Measurements from ENCODE around the gene TRPV5. TPM values are rescaled to one million over a fixed set of nuclear protein-coding genes. Genes with fewer than 3 reads are reported as not detected.
A peak's percentile ranks its signal among the peaks of the same experiment; 100 is the strongest.
"Not testable (repeated sequence)": the region's sequence is repeated elsewhere in the genome, so short reads cannot be mapped to it uniquely, and the experiment has no call there.

TRPV5 gene
- 0.03 TPM for polyA plus RNA-seq (2013, experiment 1 of 2)
- 0.03 TPM for polyA plus RNA-seq (2013, experiment 2 of 2)

- H4K91ac ChIP-seq (ENCODE audit: low read depth, low read length, poor library complexity), result no peak within 1 kb of the TSS
- no peak within 1 kb of the TSS for H3K23ac ChIP-seq (ENCODE audit: low read depth, low read length, poor library complexity)
- H3K79me1 ChIP-seq (ENCODE audit: low read depth, low read length), result no peaks in the 10 kb centered on the region
- peak within 1 kb of the TSS; percentile 11 for H3K18ac ChIP-seq (ENCODE audit: low read length)
- no peak within 1 kb of the TSS for H2AK5ac ChIP-seq (ENCODE audit: low read depth, low read length)
- no peak within 1 kb of the TSS for H4K8ac ChIP-seq (ENCODE audit: low read depth, low read length)
- no peak within 1 kb of the TSS for H3K4ac ChIP-seq (ENCODE audit: low read length)
- H2BK120ac ChIP-seq (ENCODE audit: low read depth, low read length), result no peak within 1 kb of the TSS
- H3K9ac ChIP-seq (ENCODE audit: low read depth, low read length, poor library complexity), result no peak within 1 kb of the TSS
- no peak within 1 kb of the TSS for H3K4me2 ChIP-seq (ENCODE audit: insufficient read depth, low read length, poor library complexity, severe bottlenecking)
- no peak within 1 kb of the TSS for H3K27ac ChIP-seq (replicated peaks; ENCODE audit: low read length)
- DNase-seq (ENCODE audit: low spot score), result no peak
- H3K4me3 ChIP-seq (ENCODE audit: low read length in 2 of 2), result peak within 1 kb of the TSS in 1 of 2 donors; percentile 42
- H2BK15ac ChIP-seq (ENCODE audit: low read length), result no peak within 1 kb of the TSS
- H2BK12ac ChIP-seq (ENCODE audit: low read length), result no peak within 1 kb of the TSS
- no peak within 1 kb of the TSS for H2BK5ac ChIP-seq (ENCODE audit: low read length)
- H2AFZ ChIP-seq (ENCODE audit: low read length), result no peak within 1 kb of the TSS
- no peaks in the 10 kb centered on the region for H3K36me3 ChIP-seq (replicated peaks in 1 of 2; ENCODE audit: control insufficient read depth in 2 of 2, insufficient read depth in 2 of 2, low read length in 2 of 2)
- H3K27me3 ChIP-seq (ENCODE audit: control insufficient read depth in 3 of 3, insufficient read depth in 3 of 3, low read depth in 1 of 3, low read length in 3 of 3), result no peaks in the 10 kb centered on the region
- H3K14ac ChIP-seq (ENCODE audit: low read length), result no peak within 1 kb of the TSS
- peaks cover 0 to 2% of the 10 kb centered on the region in 2 donors for H3K4me1 ChIP-seq (ENCODE audit: control insufficient read depth in 2 of 2, insufficient read depth in 1 of 2, low read depth in 1 of 2, low read length in 2 of 2)
- WGBS, 2 donors (ENCODE audit: extremely low coverage in 2 of 2, insufficient read length in 2 of 2, insufficient replicate concordance in 1 of 2), result no CpG with 5 or more reads among the region's 4 CpGs
- H3K9me3 ChIP-seq (replicated peaks in 1 of 2; ENCODE audit: control insufficient read depth in 2 of 2, insufficient read depth in 1 of 2, low read depth in 1 of 2, low read length in 2 of 2), result no peaks in the 10 kb centered on the region
Measured at GRCh38 chr7:142933624-142934023, at the start of gene TRPV5. Gene TRPV5, minus strand, starts transcription at chr7:142933746. Its CDS starts 287 bp downstream, at chr7:142933459.

DNA sequence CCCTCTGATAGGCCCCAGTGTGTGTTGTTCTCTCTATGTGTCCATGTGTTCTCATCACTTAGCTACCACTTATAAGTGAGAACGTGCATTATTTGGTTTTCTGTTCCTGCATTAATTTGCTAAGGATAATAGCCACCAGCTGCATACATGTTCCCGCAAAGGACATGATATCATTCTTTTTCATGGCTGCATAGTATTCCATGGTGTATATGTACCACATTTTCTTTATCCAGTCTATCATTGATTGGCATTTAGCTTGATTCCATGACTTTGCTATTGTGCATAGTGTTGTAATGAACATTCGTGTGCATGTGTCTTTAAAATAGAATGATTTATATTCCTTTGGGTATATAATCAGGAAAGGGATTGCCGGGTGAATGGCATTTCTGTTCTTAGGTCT lies 44.9 kb upstream of the TRPV5 start:
- not testable (repeated sequence) for H2BK120ac ChIP-seq (ENCODE audit: low read depth, low read length); H3K14ac ChIP-seq (ENCODE audit: low read length)
- WGBS, 2 donors (ENCODE audit: extremely low coverage in 2 of 2, insufficient read length in 2 of 2, insufficient replicate concordance in 1 of 2), result no CpG with 5 or more reads among the region's 4 CpGs

GRCh38 chr7:142974626-142975025 lies 41.1 kb upstream of the TRPV5 start:
- Histone ChIP-seq H2BK15ac (ENCODE audit: low read length) (no peak overlapping the region), H2AK5ac (ENCODE audit: low read depth, low read length) (no peak overlapping the region), H4K91ac (ENCODE audit: low read depth, low read length, poor library complexity) (no peak overlapping the region), H2BK12ac (ENCODE audit: low read length) (no peak overlapping the region), H3K18ac (ENCODE audit: low read length) (no peak overlapping the region), H3K9me3 (replicated peaks in 1 of 2; ENCODE audit: control insufficient read depth in 2 of 2, insufficient read depth in 1 of 2, low read depth in 1 of 2, low read length in 2 of 2) (no peaks in the 10 kb centered on the region), H3K27me3 (ENCODE audit: control insufficient read depth in 3 of 3, insufficient read depth in 3 of 3, low read depth in 1 of 3, low read length in 3 of 3) (no peaks in the 10 kb centered on the region), H2BK5ac (ENCODE audit: low read length) (no peak overlapping the region), H3K36me3 (replicated peaks in 1 of 2; ENCODE audit: control insufficient read depth in 2 of 2, insufficient read depth in 2 of 2, low read length in 2 of 2) (no peaks in the 10 kb centered on the region), H2AFZ (ENCODE audit: low read length) (no peak overlapping the region), H3K4ac (ENCODE audit: low read length) (no peak overlapping the region), H3K9ac (ENCODE audit: low read depth, low read length, poor library complexity) (no peak overlapping the region), H3K23ac (ENCODE audit: low read depth, low read length, poor library complexity) (no peak overlapping the region), H2BK120ac (ENCODE audit: low read depth, low read length) (no peak overlapping the region), H3K79me1 (ENCODE audit: low read depth, low read length) (no peaks in the 10 kb centered on the region), H3K14ac (ENCODE audit: low read length) (no peak overlapping the region), H4K8ac (ENCODE audit: low read depth, low read length) (no peak overlapping the region), H3K4me3 (ENCODE audit: low read length in 2 of 2) (no peak overlapping the region), H3K27ac (replicated peaks; ENCODE audit: low read length) (no peak overlapping the region), H3K4me1 (ENCODE audit: control insufficient read depth in 2 of 2, insufficient read depth in 1 of 2, low read depth in 1 of 2, low read length in 2 of 2) (no peaks in the 10 kb centered on the region), H3K4me2 (ENCODE audit: insufficient read depth, low read length, poor library complexity, severe bottlenecking) (no peak overlapping the region)
- DNase-seq (ENCODE audit: low spot score), result no peak
- WGBS, 2 donors (ENCODE audit: extremely low coverage in 2 of 2, insufficient read length in 2 of 2, insufficient replicate concordance in 1 of 2), result no CpG with 5 or more reads among the region's 3 CpGs

More for the DNA sequence above, 44.9 kb upstream of the TRPV5 start:
- DNase-seq (ENCODE audit: low spot score); H3K27ac ChIP-seq (replicated peaks; ENCODE audit: low read length); H2BK5ac ChIP-seq (ENCODE audit: low read length); H3K4me2 ChIP-seq (ENCODE audit: insufficient read depth, low read length, poor library complexity, severe bottlenecking); H2BK15ac ChIP-seq (ENCODE audit: low read length); H4K8ac ChIP-seq (ENCODE audit: low read depth, low read length); H3K4ac ChIP-seq (ENCODE audit: low read length); H3K18ac ChIP-seq (ENCODE audit: low read length); H3K27me3 ChIP-seq (ENCODE audit: control insufficient read depth in 3 of 3, insufficient read depth in 3 of 3, low read depth in 1 of 3, low read length in 3 of 3); H2BK12ac ChIP-seq (ENCODE audit: low read length); H3K9me3 ChIP-seq (replicated peaks in 1 of 2; ENCODE audit: control insufficient read depth in 2 of 2, insufficient read depth in 1 of 2, low read depth in 1 of 2, low read length in 2 of 2); H4K91ac ChIP-seq (ENCODE audit: low read depth, low read length, poor library complexity); H3K23ac ChIP-seq (ENCODE audit: low read depth, low read length, poor library complexity); H3K9ac ChIP-seq (ENCODE audit: low read depth, low read length, poor library complexity); H3K4me1 ChIP-seq (ENCODE audit: control insufficient read depth in 2 of 2, insufficient read depth in 1 of 2, low read depth in 1 of 2, low read length in 2 of 2); H2AK5ac ChIP-seq (ENCODE audit: low read depth, low read length); H3K36me3 ChIP-seq (replicated peaks in 1 of 2; ENCODE audit: control insufficient read depth in 2 of 2, insufficient read depth in 2 of 2, low read length in 2 of 2); H3K79me1 ChIP-seq (ENCODE audit: low read depth, low read length); H3K4me3 ChIP-seq (ENCODE audit: low read length in 2 of 2); H2AFZ ChIP-seq (ENCODE audit: low read length): not testable (repeated sequence)

DNA sequence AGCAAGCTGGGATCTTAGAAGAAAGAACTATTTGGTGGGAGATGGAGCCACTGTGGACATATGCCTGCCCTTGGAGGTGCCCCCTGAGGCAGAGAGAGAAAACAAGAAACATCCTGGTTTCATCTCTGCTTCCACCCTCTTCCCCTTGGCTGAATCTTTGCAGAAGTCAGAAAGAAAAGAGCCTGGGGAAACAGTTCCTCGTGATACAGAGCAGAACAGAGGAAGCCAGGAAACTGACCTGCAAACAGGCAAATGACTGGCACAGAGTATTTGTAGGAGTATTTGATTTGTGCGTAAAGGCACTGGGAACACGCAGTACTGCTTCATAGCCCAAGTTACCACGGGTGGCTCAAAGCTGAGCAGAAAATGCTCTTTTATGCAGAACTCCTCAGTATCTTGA lies 35.6 kb upstream of the TRPV5 start:
- H3K18ac ChIP-seq (ENCODE audit: low read length), result no peak overlapping the region
- H3K79me1 ChIP-seq (ENCODE audit: low read depth, low read length), result no peaks in the 10 kb centered on the region
- H3K36me3 ChIP-seq (replicated peaks in 1 of 2; ENCODE audit: control insufficient read depth in 2 of 2, insufficient read depth in 2 of 2, low read length in 2 of 2), result no peaks in the 10 kb centered on the region
- H3K27ac ChIP-seq (replicated peaks; ENCODE audit: low read length), result no peak overlapping the region
- H3K23ac ChIP-seq (ENCODE audit: low read depth, low read length, poor library complexity), result no peak overlapping the region
- H4K91ac ChIP-seq (ENCODE audit: low read depth, low read length, poor library complexity), result no peak overlapping the region
- no peak overlapping the region for H2BK5ac ChIP-seq (ENCODE audit: low read length)
- H3K27me3 ChIP-seq (ENCODE audit: control insufficient read depth in 3 of 3, insufficient read depth in 3 of 3, low read depth in 1 of 3, low read length in 3 of 3), result no peaks in the 10 kb centered on the region
- H3K9me3 ChIP-seq (replicated peaks in 1 of 2; ENCODE audit: control insufficient read depth in 2 of 2, insufficient read depth in 1 of 2, low read depth in 1 of 2, low read length in 2 of 2), result no peaks in the 10 kb centered on the region
- DNase-seq (ENCODE audit: low spot score), result no peak
- H3K4me3 ChIP-seq (ENCODE audit: low read length in 2 of 2), result no peak overlapping the region
- no CpG with 5 or more reads among the region's 4 CpGs for WGBS, 2 donors (ENCODE audit: extremely low coverage in 2 of 2, insufficient read length in 2 of 2, insufficient replicate concordance in 1 of 2)
- no peak overlapping the region for H3K9ac ChIP-seq (ENCODE audit: low read depth, low read length, poor library complexity)
- H3K4ac ChIP-seq (ENCODE audit: low read length), result no peak overlapping the region
- H2AFZ ChIP-seq (ENCODE audit: low read length), result no peak overlapping the region
- H2BK120ac ChIP-seq (ENCODE audit: low read depth, low read length), result no peak overlapping the region
- H3K14ac ChIP-seq (ENCODE audit: low read length), result no peak overlapping the region
- H2AK5ac ChIP-seq (ENCODE audit: low read depth, low read length), result no peak overlapping the region
- H3K4me2 ChIP-seq (ENCODE audit: insufficient read depth, low read length, poor library complexity, severe bottlenecking), result no peak overlapping the region
- H4K8ac ChIP-seq (ENCODE audit: low read depth, low read length), result no peak overlapping the region
- H2BK15ac ChIP-seq (ENCODE audit: low read length), result no peak overlapping the region
- H2BK12ac ChIP-seq (ENCODE audit: low read length), result no peak overlapping the region
- no peaks in the 10 kb centered on the region for H3K4me1 ChIP-seq (ENCODE audit: control insufficient read depth in 2 of 2, insufficient read depth in 1 of 2, low read depth in 1 of 2, low read length in 2 of 2)

All from neuronal stem cell (in vitro differentiated cells).